B cell (primary cell): ENCODE measurements around the gene CFAP90. TPM values are rescaled to one million over a fixed set of nuclear protein-coding genes. Genes with fewer than 3 reads are reported as not detected.

Source experiments
- ATAC-seq: fragments of 200-7000 bp; cut with Tn5 transposase; one replicate; pipeline ENCODE4 v1.10.0; 2021; ENCODE audit warnings: low read depth, mild to moderate bottlenecking, moderate number of reproducible peaks, moderate library complexity
- CTCF ChIA-PET: fragments of 350-600 bp; sonication (Branson Sonifier 250); formaldehyde crosslinking; loops from one replicate; lab custom pipeline; 2021; ENCODE audit warnings: antibody characterized with exemption, inconsistent platforms; lab: Charles Lee
- POLR2A ChIA-PET: fragments of 350-600 bp; sonication (Branson Sonifier 250); formaldehyde crosslinking; loops from one replicate; lab custom pipeline; 2021; ENCODE audit warnings: antibody characterized with exemption; lab: Charles Lee
- DNase-seq: peaks from one replicate; pipeline ENCODE4 v3.0.0; 2013
- H2AFZ ChIP-seq: 2 replicates; pipeline ENCODE4 v1.6.1; 2012; ENCODE audit warnings: mild to moderate bottlenecking, low read depth, low read length; ENCODE audit not compliant: insufficient read depth, poor library complexity, severe bottlenecking
- H3K27ac ChIP-seq, 2 donors: 1 replicate in 1 of 2; 2 replicates in 1 of 2; pipeline ENCODE4 v1.5.1; 2012 to 2013; ENCODE audit warnings: low read length in 2 of 2, mild to moderate bottlenecking in 2 of 2, moderate library complexity in 1 of 2
- H3K27me3 ChIP-seq, 4 experiments: fragments of 200-600 bp in 1 of 4; sonication (generic) in 1 of 4; replicated peaks in 1 of 4; 1 replicate in 2 of 4; 2 replicates in 2 of 4; pipeline versions ENCODE4 v1.6.1 to v1.7.0; 2013 to 2016; ENCODE audit warnings: low read length in 3 of 4, mild to moderate bottlenecking in 2 of 4, mixed read lengths in 1 of 4, moderate library complexity in 1 of 4; ENCODE audit not compliant: insufficient read depth in 4 of 4, control insufficient read depth in 3 of 4; ENCODE audit errors: control extremely low read depth in 1 of 4
- H3K36me3 ChIP-seq, 2 experiments: replicated peaks in 1 of 2; 1 replicate in 1 of 2; 2 replicates in 1 of 2; pipeline versions ENCODE4 v1.6.1 to v1.7.1; 2013; ENCODE audit warnings: low read length in 1 of 2; ENCODE audit not compliant: insufficient read depth in 2 of 2, control insufficient read depth in 1 of 2; ENCODE audit errors: control extremely low read depth in 1 of 2, extremely low read depth in 1 of 2
- H3K4me1 ChIP-seq, 2 donors: fragments of 200-600 bp in 1 of 2; sonication (generic) in 1 of 2; 1 replicate in 1 of 2; 2 replicates in 1 of 2; pipeline versions ENCODE4 v1.5.1 to v1.6.1; 2013 to 2017; ENCODE audit warnings: low read length in 2 of 2; ENCODE audit not compliant: control insufficient read depth in 2 of 2, insufficient read depth in 2 of 2
- H3K4me2 ChIP-seq: replicated peaks from 2 replicates; pipeline ENCODE3; 2012; ENCODE audit warnings: mild to moderate bottlenecking, low read depth, low read length; ENCODE audit not compliant: poor library complexity, severe bottlenecking
- H3K4me3 ChIP-seq, 5 experiments: fragments of 200-600 bp in 1 of 5; sonication (generic) in 1 of 5; 1 replicate in 3 of 5; 2 replicates in 2 of 5; pipeline versions ENCODE4 v1.5.1 to v1.7.0; 2011 to 2016; ENCODE audit warnings: low read length in 4 of 5, mild to moderate bottlenecking in 4 of 5, low read depth in 2 of 5, control low read depth in 1 of 5, moderate library complexity in 1 of 5; ENCODE audit not compliant: insufficient read depth in 1 of 5; ENCODE audit errors: control extremely low read depth in 1 of 5, extremely low read depth in 1 of 5
- H3K79me2 ChIP-seq: fragments of 200-600 bp; sonication (generic); one replicate; pipeline ENCODE4 v1.6.0; 2016; ENCODE audit warnings: low read length; ENCODE audit not compliant: control insufficient read depth, insufficient read depth
- H3K9ac ChIP-seq: fragments of 200-600 bp; sonication (generic); 2 replicates; pipeline ENCODE4 v1.6.1; 2017; ENCODE audit warnings: mild to moderate bottlenecking, low read length, moderate library complexity
- H3K9me3 ChIP-seq, 3 donors: one replicate each; pipeline versions ENCODE4 v1.6.1 to v1.7.1; 2013; ENCODE audit warnings: low read length in 2 of 3; ENCODE audit not compliant: control insufficient read depth in 2 of 3, insufficient read depth in 1 of 3; ENCODE audit errors: control extremely low read depth in 1 of 3
- H4K20me1 ChIP-seq: 2 replicates; pipeline ENCODE4 v1.6.0; 2012; ENCODE audit warnings: mild to moderate bottlenecking, low read length; ENCODE audit not compliant: insufficient read depth, control insufficient read depth, poor library complexity, severe bottlenecking
- H3K27ac Mint-ChIP-seq: one replicate; pipeline ENCODE4 v1.8.0; 2021; ENCODE audit warnings: mixed read lengths
- H3K27me3 Mint-ChIP-seq: one replicate; pipeline ENCODE4 v1.8.0; 2021; ENCODE audit warnings: mixed read lengths
- H3K4me1 Mint-ChIP-seq: one replicate; pipeline ENCODE4 v1.8.0; 2021; ENCODE audit warnings: mixed read lengths
- H3K4me3 Mint-ChIP-seq: one replicate; pipeline ENCODE4 v1.8.0; 2021; ENCODE audit warnings: mixed read lengths
- H3K9me3 Mint-ChIP-seq: one replicate; pipeline ENCODE4 v1.8.0; 2022; ENCODE audit warnings: mixed read lengths; ENCODE audit not compliant: insufficient read depth
- EZH2 ChIP-seq: IDR thresholded peaks from 2 replicates; pipeline ENCODE4 v1.6.1; 2012; ENCODE audit warnings: borderline replicate concordance, low read depth, mild to moderate bottlenecking, moderate library complexity, low read length; ENCODE audit not compliant: insufficient read depth, poor library complexity, severe bottlenecking
- WGBS: methylation state at CpG from one replicate; pipeline ENCODE4 v1.1.5; 2013; ENCODE audit warnings: missing lambda C conversion rate; ENCODE audit not compliant: insufficient coverage; 5-methylcytosine and 5-hydroxymethylcytosine counted together
- intact Hi-C: fragments of 100-400 bp; cut with micrococcal nuclease; formaldehyde crosslinking; loops from one replicate; pipeline ENCODE4 v1.10.0; 2022
- polyA plus RNA-seq: library from polyadenylated mRNA; depleted of rRNA; stranded (reverse); fragments of >200 nt; gene quantifications from 2 replicates; pipeline ENCODE4 v1.2.3, GENCODE V29; 2012
- total RNA-seq, 2 donors: library from RNA; stranded (reverse); fragments of 120-200 nt in 1 of 2; gene quantifications; 1 replicate in 1 of 2; 2 replicates in 1 of 2; pipeline versions ENCODE4 v1.2.3 to v1.2.4, GENCODE V29; 2013 to 2022
- TF ChIP-seq, protein P1 (sequence below): fragments of 200-600 bp; IDR thresholded peaks from one replicate; pipeline ENCODE4 v1.8.0; 2022; ENCODE audit warnings: antibody characterized with exemption, mild to moderate bottlenecking

Gene CFAP90
- total and polyA plus RNA-seq, 2 donors (not counting 1 experiment from before 2014, with no cell fraction given), result not detected

DNA sequence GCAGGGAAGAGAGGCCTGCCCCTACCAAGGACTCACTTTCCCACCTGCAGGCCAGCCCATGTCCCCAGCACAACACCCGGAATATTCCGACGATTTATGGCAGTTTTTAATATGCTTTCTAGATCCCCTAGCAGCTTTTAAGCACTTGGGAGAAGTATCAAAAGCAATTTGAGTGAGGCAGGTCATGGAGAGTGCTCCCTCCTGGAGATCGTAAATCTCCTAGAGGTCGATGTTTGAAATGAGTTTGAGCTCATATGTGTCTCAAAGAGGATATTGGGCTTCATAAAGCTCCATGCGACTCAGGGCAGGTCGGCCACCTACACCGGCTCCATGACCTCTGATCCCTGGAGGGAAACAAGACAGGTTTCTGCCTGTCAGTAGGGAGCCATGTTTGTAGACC, 27.3 kb downstream of the CFAP90 start:
- H2AFZ ChIP-seq, result no peak overlapping the region
- H3K79me2 ChIP-seq, result no peaks in the 10 kb centered on the region
- no peaks in the 10 kb centered on the region for H4K20me1 ChIP-seq
- DNase-seq (no peak), ATAC-seq (no peak)
- no peaks in the 10 kb centered on the region for H3K9me3 Mint-ChIP-seq
- H3K4me2 ChIP-seq, result no peak overlapping the region
- H3K4me3 ChIP-seq, result no peak overlapping the region
- H3K4me3 Mint-ChIP-seq, result no peak overlapping the region
- ChIA-PET CTCF (no interaction called here), POLR2A (no interaction called here)
- no peaks in the 10 kb centered on the region for H3K27me3 ChIP-seq
- 80% methylated on average over 5 of the region's 8 CpGs for WGBS
- H3K27ac ChIP-seq, result no peak overlapping the region
- H3K4me1 ChIP-seq, result no peaks in the 10 kb centered on the region
- H3K9ac ChIP-seq, result no peak overlapping the region
- H3K4me1 Mint-ChIP-seq, result no peaks in the 10 kb centered on the region
- no peak for TF ChIP-seq EZH2
- TF ChIP-seq, protein P1, sequence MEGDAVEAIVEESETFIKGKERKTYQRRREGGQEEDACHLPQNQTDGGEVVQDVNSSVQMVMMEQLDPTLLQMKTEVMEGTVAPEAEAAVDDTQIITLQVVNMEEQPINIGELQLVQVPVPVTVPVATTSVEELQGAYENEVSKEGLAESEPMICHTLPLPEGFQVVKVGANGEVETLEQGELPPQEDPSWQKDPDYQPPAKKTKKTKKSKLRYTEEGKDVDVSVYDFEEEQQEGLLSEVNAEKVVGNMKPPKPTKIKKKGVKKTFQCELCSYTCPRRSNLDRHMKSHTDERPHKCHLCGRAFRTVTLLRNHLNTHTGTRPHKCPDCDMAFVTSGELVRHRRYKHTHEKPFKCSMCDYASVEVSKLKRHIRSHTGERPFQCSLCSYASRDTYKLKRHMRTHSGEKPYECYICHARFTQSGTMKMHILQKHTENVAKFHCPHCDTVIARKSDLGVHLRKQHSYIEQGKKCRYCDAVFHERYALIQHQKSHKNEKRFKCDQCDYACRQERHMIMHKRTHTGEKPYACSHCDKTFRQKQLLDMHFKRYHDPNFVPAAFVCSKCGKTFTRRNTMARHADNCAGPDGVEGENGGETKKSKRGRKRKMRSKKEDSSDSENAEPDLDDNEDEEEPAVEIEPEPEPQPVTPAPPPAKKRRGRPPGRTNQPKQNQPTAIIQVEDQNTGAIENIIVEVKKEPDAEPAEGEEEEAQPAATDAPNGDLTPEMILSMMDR, result no peak
- H3K9me3 ChIP-seq, result no peaks in the 10 kb centered on the region
- H3K27me3 Mint-ChIP-seq, result peaks cover 14% of the 10 kb centered on the region
- no peaks in the 10 kb centered on the region for H3K36me3 ChIP-seq
- no peak overlapping the region for H3K27ac Mint-ChIP-seq
- intact Hi-C loops, result no loop called here

DNA sequence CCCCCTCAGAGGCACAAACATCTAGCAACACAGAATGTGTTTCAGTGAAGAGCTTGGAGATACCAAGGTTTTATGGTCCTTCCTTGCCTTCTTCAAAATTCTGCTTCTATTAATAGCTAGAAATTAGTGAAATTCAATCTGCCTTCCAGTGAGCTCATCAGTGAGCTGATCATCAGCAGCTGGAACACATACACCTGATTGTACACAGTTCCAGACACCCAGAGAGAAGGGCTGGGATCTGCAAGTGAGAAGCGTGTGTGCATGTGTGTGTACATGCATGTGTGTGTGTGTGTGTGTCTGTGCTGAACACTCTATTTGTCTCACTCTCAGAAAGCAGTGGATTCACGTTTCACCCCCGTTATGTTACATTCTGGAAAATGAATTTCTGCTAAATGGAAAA, 28.5 kb downstream of the CFAP90 start:
- no peaks in the 10 kb centered on the region for H3K27me3 ChIP-seq
- no peak overlapping the region for H2AFZ ChIP-seq
- H3K27ac ChIP-seq, result no peak overlapping the region
- no peaks in the 10 kb centered on the region for H3K36me3 ChIP-seq
- no peaks in the 10 kb centered on the region for H3K79me2 ChIP-seq
- no CpG with 5 or more reads among the region's 3 CpGs for WGBS
- Mint-ChIP-seq H3K9me3 (no peaks in the 10 kb centered on the region), H3K27me3 (peaks cover 14% of the 10 kb centered on the region), H3K27ac (no peak overlapping the region), H3K4me1 (no peaks in the 10 kb centered on the region), H3K4me3 (no peak overlapping the region)
- H3K4me3 ChIP-seq, result no peak overlapping the region
- H3K9ac ChIP-seq, result no peak overlapping the region
- H4K20me1 ChIP-seq, result no peaks in the 10 kb centered on the region
- DNase-seq (no peak), ATAC-seq (no peak)
- ChIA-PET CTCF (no interaction called here), POLR2A (no interaction called here)
- TF ChIP-seq, protein P1, result no peak
- no peak for TF ChIP-seq EZH2
- H3K4me2 ChIP-seq, result no peak overlapping the region
- H3K9me3 ChIP-seq, result no peaks in the 10 kb centered on the region
- no peaks in the 10 kb centered on the region for H3K4me1 ChIP-seq
- intact Hi-C loops, result no loop called here
